Measurements from ENCODE around the gene DNER. TPM values are rescaled to one million over a fixed set of nuclear protein-coding genes. Genes with fewer than 3 reads are reported as not detected.
A peak's percentile ranks its signal among the peaks of the same experiment; 100 is the strongest.

DNER gene
- total RNA-seq (not detected in 2 replicates), polyA plus RNA-seq (0.01 and 0.05 TPM in 2 replicates), polyA minus RNA-seq (0.11 TPM in 1 of 2 replicates, not detected in the other), Bru-seq, nascent RNA (percentile 6 among the genes with signal in this experiment), BruChase-seq, experiment 1, labeled RNA remaining after a 6-hour chase (percentile 11 among the genes with signal in this experiment), BruChase-seq, experiment 2, labeled RNA remaining after a 2-hour chase (percentile 5 among the genes with signal in this experiment)
- 0.03 TPM in 2 replicates for polyA plus RNA-seq (2011; cell fraction: cytosol; rRNA removed)
- polyA plus RNA-seq (2011; cell fraction: nucleus; rRNA removed): not detected in 2 replicates
- 0.15 TPM in 1 of 2 replicates, not detected in the other for polyA plus RNA-seq (2012)
- 13.7 TPM for polyA minus RNA-seq (2011; cell fraction: cytosol; rRNA and poly(A)+ RNA removed)
- not detected in 2 replicates for polyA minus RNA-seq (2011; cell fraction: nucleus; rRNA and poly(A)+ RNA removed)
- long read RNA-seq: 0 reads

- no peaks in the 10 kb centered on the region for H3K36me3 ChIP-seq (ENCODE audit: control insufficient read depth in 2 of 2, extremely low read depth in 1 of 2, insufficient read depth in 2 of 2, low read length in 2 of 2)
- no peak within 1 kb of the TSS for H3K9ac ChIP-seq (replicated peaks; ENCODE audit: extremely low read depth, insufficient read depth, low read length)
- no peak for FAIRE-seq
- peaks cover 22 to 40% of the 10 kb centered on the region in 2 experiments for H3K27me3 ChIP-seq (ENCODE audit: control insufficient read depth in 2 of 2, insufficient read depth in 2 of 2, low read length in 2 of 2)
- POLR2A ChIA-PET: no interaction called here
- BruUV-seq (replicated peaks): no TSS peak
- DNase-seq (ENCODE audit: low read depth, low spot score): no peak
- H3K9me1 ChIP-seq (replicated peaks; ENCODE audit: control insufficient read depth, extremely low read depth, insufficient read depth, low read length): no peaks in the 10 kb centered on the region
- CTCF ChIA-PET: interaction anchor here (0.8 to 1.5 kb wide), 4 partner anchors 11 to 1824 kb away, joined by 3 to 6 read pairs (median 4); no protein-coding TSS in a partner anchor
- H3K27ac ChIP-seq (ENCODE audit: insufficient read depth, low read depth, low read length): no peak within 1 kb of the TSS
- peak within 1 kb of the TSS; percentile 62 for H3K4me2 ChIP-seq (ENCODE audit: insufficient read depth, low read length)
- peaks cover 6% of the 10 kb centered on the region for H3K4me1 ChIP-seq (ENCODE audit: control insufficient read depth, extremely low read depth, insufficient read depth, low read length)
- H3K79me2 ChIP-seq (ENCODE audit: control insufficient read depth, insufficient read depth, low read length): no peaks in the 10 kb centered on the region
- no peak within 1 kb of the TSS for H2AFZ ChIP-seq (ENCODE audit: low read depth, low read length)
- TF ChIP-seq GATA2 (IDR thresholded peaks at IDR 0.05; ENCODE audit: insufficient read depth, insufficient read length, low read depth, low read length): no peak
- no peak for TF ChIP-seq MAX (IDR thresholded peaks at IDR 0.05; ENCODE audit: insufficient read depth, insufficient read length)
- TF ChIP-seq EZH2 (IDR thresholded peaks at IDR 0.05; ENCODE audit: borderline replicate concordance, low read depth, low read length, severe bottlenecking): peak; percentile 75
- no peaks in the 10 kb centered on the region for H4K20me1 ChIP-seq (replicated peaks; ENCODE audit: control insufficient read depth, extremely low read depth, insufficient read depth, low read length)
- dilution Hi-C loops (cut with MboI; ENCODE audit: extremely low pct_ligation_motif_present, low sequenced_read_pairs): no loop called here
- intact Hi-C loops (cut with micrococcal nuclease): no loop called here
- H3K9me3 ChIP-seq (replicated peaks; ENCODE audit: control insufficient read depth, insufficient read depth, low read length): no peaks in the 10 kb centered on the region
- peak within 1 kb of the TSS in 2 of 3 experiments; percentile 18 to 20 for H3K4me3 ChIP-seq (replicated peaks in 1 of 3; ENCODE audit: insufficient read depth in 1 of 3, low read depth in 1 of 3, low read length in 3 of 3)
These were observed at the start of gene DNER for GRCh38 chr2:229714080-229714735. Gene DNER (minus strand): TSS chr2:229714555. CDS start chr2:229714423, 132 bp downstream.

- no peaks in the 10 kb centered on the region for H3K9me3 ChIP-seq (replicated peaks; ENCODE audit: control insufficient read depth, insufficient read depth, low read length)
- no peaks in the 10 kb centered on the region for H3K27me3 ChIP-seq (ENCODE audit: control insufficient read depth in 2 of 2, insufficient read depth in 2 of 2, low read length in 2 of 2)
- H3K36me3 ChIP-seq (ENCODE audit: control insufficient read depth in 2 of 2, extremely low read depth in 1 of 2, insufficient read depth in 2 of 2, low read length in 2 of 2): peaks cover 8 to 13% of the 10 kb centered on the region in 2 experiments
- POLR2A ChIA-PET: no interaction called here
- no peak overlapping the region for H3K9ac ChIP-seq (replicated peaks; ENCODE audit: extremely low read depth, insufficient read depth, low read length)
- intact Hi-C loops (cut with micrococcal nuclease): no loop called here
- H3K27ac ChIP-seq (ENCODE audit: insufficient read depth, low read depth, low read length): no peak overlapping the region
- H3K4me1 ChIP-seq (ENCODE audit: control insufficient read depth, extremely low read depth, insufficient read depth, low read length): no peaks in the 10 kb centered on the region
- H3K4me2 ChIP-seq (ENCODE audit: insufficient read depth, low read length): no peak overlapping the region
- BruUV-seq (replicated peaks): no TSS peak
- no peak for DNase-seq (ENCODE audit: low read depth, low spot score)
- no peaks in the 10 kb centered on the region for H3K9me1 ChIP-seq (replicated peaks; ENCODE audit: control insufficient read depth, extremely low read depth, insufficient read depth, low read length)
- no peak overlapping the region for H2AFZ ChIP-seq (ENCODE audit: low read depth, low read length)
- FAIRE-seq: no peak
- H3K79me2 ChIP-seq (ENCODE audit: control insufficient read depth, insufficient read depth, low read length): no peaks in the 10 kb centered on the region
- CTCF ChIA-PET: interaction anchor here (2.3 kb wide), 1 partner anchor 20 kb away, joined by 10 read pairs; no protein-coding TSS in a partner anchor
- dilution Hi-C loops (cut with MboI; ENCODE audit: extremely low pct_ligation_motif_present, low sequenced_read_pairs): no loop called here
- H3K4me3 ChIP-seq (replicated peaks in 1 of 3; ENCODE audit: insufficient read depth in 1 of 3, low read depth in 1 of 3, low read length in 3 of 3): no peak overlapping the region
- no peak for TF ChIP-seq FOS (IDR thresholded peaks at IDR 0.05; ENCODE audit: borderline replicate concordance, insufficient read depth, low read length)
- TF ChIP-seq POLR2A (IDR thresholded peaks at IDR 0.05; ENCODE audit: low read depth, low read length): peak; percentile 19
- no peak for TF ChIP-seq POLR2AphosphoS5 (IDR thresholded peaks at IDR 0.05; ENCODE audit: insufficient read depth, low read depth, low read length)
- TF ChIP-seq MAX (IDR thresholded peaks at IDR 0.05; ENCODE audit: insufficient read depth, insufficient read length): no peak
- TF ChIP-seq MYC (IDR thresholded peaks at IDR 0.05; ENCODE audit: low read depth, low read length): no peak
- no peak for TF ChIP-seq CTCF (IDR thresholded peaks at IDR 0.05; ENCODE audit: extremely low read depth in 1 of 2, insufficient read depth in 1 of 2, low read depth in 1 of 2, low read length in 2 of 2)
- TF ChIP-seq GATA2 (IDR thresholded peaks at IDR 0.05; ENCODE audit: insufficient read depth, insufficient read length, low read depth, low read length): no peak
- TF ChIP-seq JUN (IDR thresholded peaks at IDR 0.05; ENCODE audit: borderline replicate concordance, insufficient read depth, insufficient read length, low read depth): no peak
- no peaks in the 10 kb centered on the region for H4K20me1 ChIP-seq (replicated peaks; ENCODE audit: control insufficient read depth, extremely low read depth, insufficient read depth, low read length)
These were observed 47.3 kb upstream of the DNER start for GRCh38 chr2:229761663-229762062.
